ENCODE data around the gene TGM5. TPM values are rescaled to one million over a fixed set of nuclear protein-coding genes. Genes with fewer than 3 reads are reported as not detected.

Gene TGM5
- total RNA-seq, 1 experiment from 2014 or later = not detected

- no peak for ATAC-seq
- CTCF ChIA-PET = interaction anchor here (1.2 kb wide), 2 partner anchors 18 to 24 kb away, joined by 3 to 4 read pairs; no protein-coding TSS in a partner anchor
- Mint-ChIP-seq H3K36me3 (no peaks in the 10 kb centered on the region), H3K9me3 (no peaks in the 10 kb centered on the region), H3K4me1 (no peaks in the 10 kb centered on the region), H3K4me3 (no peak overlapping the region), H3K27ac (no peak overlapping the region), H3K27me3 (ENCODE audit: low read depth) (no peaks in the 10 kb centered on the region; the same call in 1 of the 2 replicates)
- no peak for TF ChIP-seq RELA (CRISPR knock-in tag; IDR thresholded peaks at IDR 0.05; ENCODE audit: borderline replicate concordance)
- TF ChIP-seq ETV6 (CRISPR knock-in tag; IDR thresholded peaks at IDR 0.05) = no peak
- no peak for TF ChIP-seq CREB1 (CRISPR knock-in tag; IDR thresholded peaks at IDR 0.05)
- TF ChIP-seq IRF2 (CRISPR knock-in tag; IDR thresholded peaks at IDR 0.05; ENCODE audit: borderline replicate concordance, low read depth) = no peak
- TF ChIP-seq CBFB (CRISPR knock-in tag; IDR thresholded peaks at IDR 0.05; ENCODE audit: low read depth) = no peak
- no peak for TF ChIP-seq OVOL2 (CRISPR knock-in tag; IDR thresholded peaks at IDR 0.05; ENCODE audit: borderline replicate concordance)
- no peak for TF ChIP-seq MXD4 (CRISPR knock-in tag; IDR thresholded peaks at IDR 0.05; ENCODE audit: borderline replicate concordance)
- TF ChIP-seq FOXJ3 (CRISPR knock-in tag; IDR thresholded peaks at IDR 0.05; ENCODE audit: borderline replicate concordance) = no peak
- no peak for TF ChIP-seq ZNF532 (CRISPR knock-in tag; IDR thresholded peaks at IDR 0.05; ENCODE audit: borderline replicate concordance)
- TF ChIP-seq MLX (CRISPR knock-in tag; IDR thresholded peaks at IDR 0.05) = no peak
- no peak for TF ChIP-seq ERG (CRISPR knock-in tag; IDR thresholded peaks at IDR 0.05)
- no peak for TF ChIP-seq ATF6 (CRISPR knock-in tag; IDR thresholded peaks at IDR 0.05)
- TF ChIP-seq ZNF138 (CRISPR knock-in tag; conservative IDR thresholded peaks at IDR 0.05) = no peak
- no peak for TF ChIP-seq SP1 (CRISPR knock-in tag; conservative IDR thresholded peaks at IDR 0.05)
- no peak for TF ChIP-seq TP53 (CRISPR knock-in tag; IDR thresholded peaks at IDR 0.05)
- TF ChIP-seq SMAD4 (CRISPR knock-in tag; IDR thresholded peaks at IDR 0.05) = no peak
- no peak for TF ChIP-seq NR1H2 (CRISPR knock-in tag; IDR thresholded peaks at IDR 0.05)
- TF ChIP-seq IRF1 (CRISPR knock-in tag; IDR thresholded peaks at IDR 0.05) = no peak
- POLR2A ChIA-PET = no interaction called here
- DNase-seq (ENCODE audit: low spot score) = no peak
Measured at GRCh38 chr15:43249699-43250203, 17.0 kb downstream of the TGM5 start.

All from WTC11 (cell line).